ENCODE results near the gene SETSIP.

DNA sequence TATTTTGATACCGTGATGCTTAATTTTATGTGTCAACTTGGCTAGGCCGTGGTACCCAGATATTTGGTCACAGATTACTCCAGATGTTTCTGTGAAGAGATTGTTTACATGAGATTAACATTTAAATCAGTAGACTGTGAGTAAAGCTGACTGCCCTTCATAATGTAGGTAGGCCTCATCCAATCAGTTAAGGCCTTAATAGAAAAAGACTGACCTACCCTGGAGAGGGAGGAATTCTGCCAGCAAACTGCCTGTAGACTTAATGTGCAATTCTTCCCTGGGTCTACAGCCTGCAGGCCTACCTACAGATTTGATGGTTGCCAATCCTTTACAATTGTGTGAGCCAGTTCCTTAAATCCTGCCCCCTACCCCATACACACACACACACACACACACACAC lies 4.3 kb downstream of the SETSIP start:
- TF ChIP-seq, protein P1, sequence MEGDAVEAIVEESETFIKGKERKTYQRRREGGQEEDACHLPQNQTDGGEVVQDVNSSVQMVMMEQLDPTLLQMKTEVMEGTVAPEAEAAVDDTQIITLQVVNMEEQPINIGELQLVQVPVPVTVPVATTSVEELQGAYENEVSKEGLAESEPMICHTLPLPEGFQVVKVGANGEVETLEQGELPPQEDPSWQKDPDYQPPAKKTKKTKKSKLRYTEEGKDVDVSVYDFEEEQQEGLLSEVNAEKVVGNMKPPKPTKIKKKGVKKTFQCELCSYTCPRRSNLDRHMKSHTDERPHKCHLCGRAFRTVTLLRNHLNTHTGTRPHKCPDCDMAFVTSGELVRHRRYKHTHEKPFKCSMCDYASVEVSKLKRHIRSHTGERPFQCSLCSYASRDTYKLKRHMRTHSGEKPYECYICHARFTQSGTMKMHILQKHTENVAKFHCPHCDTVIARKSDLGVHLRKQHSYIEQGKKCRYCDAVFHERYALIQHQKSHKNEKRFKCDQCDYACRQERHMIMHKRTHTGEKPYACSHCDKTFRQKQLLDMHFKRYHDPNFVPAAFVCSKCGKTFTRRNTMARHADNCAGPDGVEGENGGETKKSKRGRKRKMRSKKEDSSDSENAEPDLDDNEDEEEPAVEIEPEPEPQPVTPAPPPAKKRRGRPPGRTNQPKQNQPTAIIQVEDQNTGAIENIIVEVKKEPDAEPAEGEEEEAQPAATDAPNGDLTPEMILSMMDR (IDR thresholded peaks at IDR 0.05; ENCODE audit: insufficient read depth, low read length), result no peak
- TF ChIP-seq SPI1 (IDR thresholded peaks at IDR 0.05; ENCODE audit: borderline replicate concordance, low read depth) (no peak), POLR2AphosphoS5 (IDR thresholded peaks at IDR 0.05; ENCODE audit: low read depth) (no peak), GABPA (IDR thresholded peaks at IDR 0.05; ENCODE audit: low read depth) (no peak)
- TF ChIP-seq, protein P2, sequence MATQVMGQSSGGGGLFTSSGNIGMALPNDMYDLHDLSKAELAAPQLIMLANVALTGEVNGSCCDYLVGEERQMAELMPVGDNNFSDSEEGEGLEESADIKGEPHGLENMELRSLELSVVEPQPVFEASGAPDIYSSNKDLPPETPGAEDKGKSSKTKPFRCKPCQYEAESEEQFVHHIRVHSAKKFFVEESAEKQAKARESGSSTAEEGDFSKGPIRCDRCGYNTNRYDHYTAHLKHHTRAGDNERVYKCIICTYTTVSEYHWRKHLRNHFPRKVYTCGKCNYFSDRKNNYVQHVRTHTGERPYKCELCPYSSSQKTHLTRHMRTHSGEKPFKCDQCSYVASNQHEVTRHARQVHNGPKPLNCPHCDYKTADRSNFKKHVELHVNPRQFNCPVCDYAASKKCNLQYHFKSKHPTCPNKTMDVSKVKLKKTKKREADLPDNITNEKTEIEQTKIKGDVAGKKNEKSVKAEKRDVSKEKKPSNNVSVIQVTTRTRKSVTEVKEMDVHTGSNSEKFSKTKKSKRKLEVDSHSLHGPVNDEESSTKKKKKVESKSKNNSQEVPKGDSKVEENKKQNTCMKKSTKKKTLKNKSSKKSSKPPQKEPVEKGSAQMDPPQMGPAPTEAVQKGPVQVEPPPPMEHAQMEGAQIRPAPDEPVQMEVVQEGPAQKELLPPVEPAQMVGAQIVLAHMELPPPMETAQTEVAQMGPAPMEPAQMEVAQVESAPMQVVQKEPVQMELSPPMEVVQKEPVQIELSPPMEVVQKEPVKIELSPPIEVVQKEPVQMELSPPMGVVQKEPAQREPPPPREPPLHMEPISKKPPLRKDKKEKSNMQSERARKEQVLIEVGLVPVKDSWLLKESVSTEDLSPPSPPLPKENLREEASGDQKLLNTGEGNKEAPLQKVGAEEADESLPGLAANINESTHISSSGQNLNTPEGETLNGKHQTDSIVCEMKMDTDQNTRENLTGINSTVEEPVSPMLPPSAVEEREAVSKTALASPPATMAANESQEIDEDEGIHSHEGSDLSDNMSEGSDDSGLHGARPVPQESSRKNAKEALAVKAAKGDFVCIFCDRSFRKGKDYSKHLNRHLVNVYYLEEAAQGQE (IDR thresholded peaks at IDR 0.05; ENCODE audit: insufficient replicate concordance, low read depth), result no peak
